Spleen (tissue), 7 donors: ENCODE data around the gene WFDC9.

Experiments
- CTCF ChIP-seq, 11 experiments: fragments of 200-600 bp in 7 of 11; fragments of 450-650 bp in 4 of 11; sonication (generic) in 4 of 11; IDR thresholded peaks in 8 of 11; conservative IDR thresholded peaks in 3 of 11; 1 replicate in 7 of 11; 2 replicates in 4 of 11; pipeline versions ENCODE4 v1.4.0 to v1.8.0; 2016 to 2021; ENCODE audit warnings: antibody characterized with exemption in 11 of 11, inconsistent platforms in 4 of 11, mild to moderate bottlenecking in 1 of 11
- POLR2AphosphoS5 ChIP-seq, 3 donors: sonication (generic); formaldehyde crosslinking; IDR thresholded peaks; one replicate each; pipeline ENCODE4 v1.5.1; 2017; ENCODE audit warnings: antibody characterized with exemption in 3 of 3
- donor health status: DM: no; HTN: no; CAD: no; lungs with moderate emphysema.
- donor health status: DM: no; HTN: no; CAD: no.
- donor health status: DM: no; HTN: no; CAD: no.

- no peak for TF ChIP-seq CTCF (IDR thresholded peaks at IDR 0.05 in 8 of 11, conservative IDR thresholded peaks at IDR 0.05 in 3 of 11)
- no peak for TF ChIP-seq POLR2AphosphoS5 (IDR thresholded peaks at IDR 0.05)
These were observed 4.5 kb downstream of the WFDC9 start for GRCh38 chr20:45626540-45626939.
